ENCODE measurements around the gene NDOR1. TPM values are rescaled to one million over a fixed set of nuclear protein-coding genes. Genes with fewer than 3 reads are reported as not detected.

Gene NDOR1
- total and polyA plus RNA-seq, 4 donors: 4.5 to 22.0 (median 12.0) TPM

DNA sequence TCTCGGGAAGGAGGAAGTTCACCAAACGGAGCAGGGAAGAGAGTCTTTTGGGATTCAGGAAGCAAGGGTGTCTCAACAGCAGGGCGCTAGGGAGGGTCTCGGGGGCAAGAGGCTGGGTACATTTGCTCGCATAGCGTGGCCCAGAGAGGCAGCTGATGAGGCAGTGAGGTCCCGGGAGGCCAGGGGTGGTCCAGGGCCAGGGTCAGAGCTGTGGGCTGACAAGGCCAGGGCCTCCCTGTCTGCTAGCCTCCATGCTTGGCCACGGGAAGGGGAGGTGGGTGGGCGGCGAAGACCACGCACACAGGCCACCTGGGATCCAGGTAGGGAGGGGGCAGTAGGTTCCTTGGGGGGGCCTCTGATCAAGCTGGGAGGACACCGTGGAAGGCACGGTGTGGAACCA lies 6.0 kb downstream of the NDOR1 start:
- TF ChIP-seq, protein P1, sequence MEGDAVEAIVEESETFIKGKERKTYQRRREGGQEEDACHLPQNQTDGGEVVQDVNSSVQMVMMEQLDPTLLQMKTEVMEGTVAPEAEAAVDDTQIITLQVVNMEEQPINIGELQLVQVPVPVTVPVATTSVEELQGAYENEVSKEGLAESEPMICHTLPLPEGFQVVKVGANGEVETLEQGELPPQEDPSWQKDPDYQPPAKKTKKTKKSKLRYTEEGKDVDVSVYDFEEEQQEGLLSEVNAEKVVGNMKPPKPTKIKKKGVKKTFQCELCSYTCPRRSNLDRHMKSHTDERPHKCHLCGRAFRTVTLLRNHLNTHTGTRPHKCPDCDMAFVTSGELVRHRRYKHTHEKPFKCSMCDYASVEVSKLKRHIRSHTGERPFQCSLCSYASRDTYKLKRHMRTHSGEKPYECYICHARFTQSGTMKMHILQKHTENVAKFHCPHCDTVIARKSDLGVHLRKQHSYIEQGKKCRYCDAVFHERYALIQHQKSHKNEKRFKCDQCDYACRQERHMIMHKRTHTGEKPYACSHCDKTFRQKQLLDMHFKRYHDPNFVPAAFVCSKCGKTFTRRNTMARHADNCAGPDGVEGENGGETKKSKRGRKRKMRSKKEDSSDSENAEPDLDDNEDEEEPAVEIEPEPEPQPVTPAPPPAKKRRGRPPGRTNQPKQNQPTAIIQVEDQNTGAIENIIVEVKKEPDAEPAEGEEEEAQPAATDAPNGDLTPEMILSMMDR (IDR thresholded peaks at IDR 0.05; ENCODE audit: control extremely low read depth, extremely low read depth): no peak
- peaks cover 0 to 33% (median 6%) of the 10 kb centered on the region in 4 donors for H3K36me3 ChIP-seq (ENCODE audit: control insufficient read depth in 4 of 4, insufficient read depth in 4 of 4, low read length in 4 of 4)
- H3K9ac ChIP-seq (ENCODE audit: insufficient read depth in 1 of 2, low read length in 2 of 2): no peak overlapping the region
- no peak overlapping the region for H3K4me3 ChIP-seq
- ATAC-seq (ENCODE audit: insufficient read depth, low FRiP score) (no peak), DNase-seq (no peak)
- no peaks in the 10 kb centered on the region for H3K27me3 ChIP-seq (ENCODE audit: control insufficient read depth in 3 of 3, insufficient read depth in 3 of 3, low read length in 2 of 3)
- H3K4me1 ChIP-seq (ENCODE audit: control insufficient read depth in 5 of 5, insufficient read depth in 5 of 5, low read length in 5 of 5): peaks cover 0 to 5% (median 2%) of the 10 kb centered on the region in 5 donors
- no peak overlapping the region for H3K27ac ChIP-seq (ENCODE audit: low read depth in 1 of 2, low read length in 1 of 2)
- 80% methylated on average over 13 of the region's 13 CpGs for WGBS, 2 donors
- no peaks in the 10 kb centered on the region for H3K9me3 ChIP-seq (ENCODE audit: control insufficient read depth in 4 of 4, insufficient read depth in 3 of 4, low read length in 3 of 4)

DNA sequence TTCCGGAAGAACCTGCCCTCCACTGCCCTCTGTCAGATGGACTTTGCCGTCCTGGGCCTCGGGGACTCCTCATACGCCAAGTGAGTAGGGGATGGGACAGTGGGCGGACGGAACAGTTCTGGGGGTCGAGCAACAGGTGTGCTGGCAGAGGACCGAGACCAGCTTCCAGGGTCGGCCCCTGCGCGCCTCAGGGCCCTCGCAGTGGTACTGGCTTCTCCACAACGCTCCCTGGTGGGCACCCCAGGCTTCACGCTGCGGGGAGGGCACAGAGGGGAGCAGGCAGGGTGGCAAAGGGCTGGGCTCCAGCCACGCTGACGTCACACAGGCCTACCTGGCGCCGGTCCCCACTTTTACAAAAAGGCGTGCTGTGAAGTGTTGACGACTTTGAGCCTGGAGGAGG lies 7.0 kb downstream of the NDOR1 start:
- Histone ChIP-seq H3K27ac (ENCODE audit: low read depth in 1 of 2, low read length in 1 of 2) (no peak overlapping the region), H3K4me1 (ENCODE audit: control insufficient read depth in 5 of 5, insufficient read depth in 5 of 5, low read length in 5 of 5) (peaks cover 0 to 3% (median 0%) of the 10 kb centered on the region in 5 donors), H3K9me3 (ENCODE audit: control insufficient read depth in 4 of 4, insufficient read depth in 3 of 4, low read length in 3 of 4) (no peaks in the 10 kb centered on the region), H3K4me3 (no peak overlapping the region), H3K36me3 (ENCODE audit: control insufficient read depth in 4 of 4, insufficient read depth in 4 of 4, low read length in 4 of 4) (peaks cover 0 to 32% (median 6%) of the 10 kb centered on the region in 4 donors), H3K27me3 (ENCODE audit: control insufficient read depth in 3 of 3, insufficient read depth in 3 of 3, low read length in 2 of 3) (no peaks in the 10 kb centered on the region), H3K9ac (ENCODE audit: insufficient read depth in 1 of 2, low read length in 2 of 2) (no peak overlapping the region)
- ATAC-seq (ENCODE audit: insufficient read depth, low FRiP score) (no peak), DNase-seq (no peak)
- TF ChIP-seq, protein P1 (IDR thresholded peaks at IDR 0.05; ENCODE audit: control extremely low read depth, extremely low read depth): no peak
- 88 to 89% methylated on average over 21 of the region's 21 CpGs for WGBS, 2 donors

DNA sequence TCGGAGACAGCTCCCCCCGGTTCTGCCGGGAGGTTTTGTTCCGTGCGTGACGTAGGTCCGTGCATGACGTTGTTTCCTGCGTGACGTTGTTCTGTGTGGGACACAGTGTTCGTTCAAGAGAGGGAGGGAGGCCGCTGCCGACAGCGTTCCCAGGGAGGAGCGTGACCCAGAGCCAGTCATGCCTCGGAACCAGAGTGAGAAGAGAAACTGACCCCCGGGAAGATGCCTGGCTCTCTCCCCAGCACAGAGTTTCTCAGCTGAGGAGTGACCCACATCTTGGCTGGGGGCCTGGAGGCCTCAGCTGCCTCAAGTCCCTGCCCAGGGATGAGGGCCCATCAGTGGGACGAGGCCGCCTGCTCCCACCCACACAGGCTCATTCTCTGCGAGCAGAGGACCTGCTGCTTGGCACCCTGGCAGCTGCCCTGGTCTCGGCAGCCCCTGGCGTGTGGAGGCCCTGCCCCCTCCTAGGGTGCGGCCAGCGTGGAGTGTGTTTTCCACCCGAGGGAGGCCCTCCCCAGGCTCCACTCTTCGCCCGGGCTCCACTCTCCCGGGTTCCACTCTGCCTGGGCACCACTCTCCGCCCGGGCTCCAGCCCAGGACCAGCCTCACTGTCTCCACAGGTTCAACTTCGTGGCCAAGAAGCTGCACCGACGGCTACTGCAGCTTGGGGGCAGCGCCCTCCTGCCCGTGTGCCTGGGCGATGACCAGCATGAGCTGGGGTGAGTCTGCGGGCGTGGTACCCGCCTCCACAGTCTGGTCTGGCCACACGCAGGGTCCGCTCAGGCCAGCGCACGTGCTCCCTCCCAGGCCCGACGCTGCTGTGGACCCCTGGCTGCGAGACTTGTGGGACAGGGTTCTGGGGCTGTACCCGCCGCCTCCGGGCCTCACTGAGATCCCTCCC lies 7.9 kb downstream of the NDOR1 start:
- H3K4me3 ChIP-seq: no peak overlapping the region
- TF ChIP-seq, protein P1 (IDR thresholded peaks at IDR 0.05; ENCODE audit: control extremely low read depth, extremely low read depth): no peak
- peaks cover 0 to 32% (median 6%) of the 10 kb centered on the region in 4 donors for H3K36me3 ChIP-seq (ENCODE audit: control insufficient read depth in 4 of 4, insufficient read depth in 4 of 4, low read length in 4 of 4)
- no peak overlapping the region for H3K9ac ChIP-seq (ENCODE audit: insufficient read depth in 1 of 2, low read length in 2 of 2)
- H3K27ac ChIP-seq (ENCODE audit: low read depth in 1 of 2, low read length in 1 of 2): no peak overlapping the region
- ATAC-seq (ENCODE audit: insufficient read depth, low FRiP score) (no peak), DNase-seq (no peak)
- no peaks in the 10 kb centered on the region for H3K27me3 ChIP-seq (ENCODE audit: control insufficient read depth in 3 of 3, insufficient read depth in 3 of 3, low read length in 2 of 3)
- no peaks in the 10 kb centered on the region for H3K9me3 ChIP-seq (ENCODE audit: control insufficient read depth in 4 of 4, insufficient read depth in 3 of 4, low read length in 3 of 4)
- H3K4me1 ChIP-seq (ENCODE audit: control insufficient read depth in 5 of 5, insufficient read depth in 5 of 5, low read length in 5 of 5): peaks cover 0 to 10% (median 0%) of the 10 kb centered on the region in 5 donors
- 91 to 95% methylated on average over 48 to 49 of the region's 49 CpGs for WGBS, 2 donors
